ENCODE measurements around the gene SCYL1.
A peak's percentile ranks its signal among the peaks of the same experiment; 100 is the strongest.
"Not testable (repeated sequence)": the region's sequence is repeated elsewhere in the genome, so short reads cannot be mapped to it uniquely, and the experiment has no call there.

SCYL1 gene

GRCh38 chr11:65554842-65555430 is 30.1 kb downstream of the SCYL1 start:
- DNase-seq (ENCODE audit: low read depth), result no peak

GRCh38 chr11:65555693-65556231 is 30.9 kb downstream of the SCYL1 start:
- DNase-seq (ENCODE audit: low read depth), result peak; percentile 83

- DNase-seq (ENCODE audit: low read depth), result no peak
Observed at GRCh38 chr11:65556470-65557279, 31.8 kb downstream of the SCYL1 start.

- no peak for DNase-seq (ENCODE audit: low read depth)
Observed at GRCh38 chr11:65557280-65558001, 32.6 kb downstream of the SCYL1 start.

- DNase-seq (ENCODE audit: low read depth), result peak; percentile 82
Observed at GRCh38 chr11:65558002-65558929, 33.4 kb downstream of the SCYL1 start, which contains the start of gene LTBP3. Gene LTBP3 (minus strand): TSS chr11:65558359. CDS start chr11:65557959, 400 bp downstream.

- DNase-seq (ENCODE audit: low read depth), result no peak
Observed at GRCh38 chr11:65558930-65559509, 34.1 kb downstream of the SCYL1 start.

DNA sequence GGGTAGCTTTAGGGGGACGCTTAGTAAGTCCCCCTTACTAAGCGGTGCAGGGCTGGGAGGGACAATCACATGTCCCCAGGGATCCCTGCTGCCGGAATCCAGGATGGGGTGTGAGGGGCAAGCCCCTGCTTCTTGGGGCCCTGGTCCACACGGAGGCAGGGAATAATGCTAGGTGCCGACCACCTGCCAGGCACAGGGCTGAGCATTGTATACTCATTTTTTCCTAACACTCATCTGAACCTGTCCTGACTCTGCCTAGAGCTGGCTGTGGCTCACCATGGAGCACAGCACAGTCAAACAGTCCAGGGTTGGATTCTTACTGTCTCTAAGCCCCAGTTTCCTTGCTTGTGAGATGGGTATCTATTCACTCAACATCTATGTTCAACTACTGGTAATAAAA is 34.7 kb downstream of the SCYL1 start:
- no peak for DNase-seq (ENCODE audit: low read depth)

DNA sequence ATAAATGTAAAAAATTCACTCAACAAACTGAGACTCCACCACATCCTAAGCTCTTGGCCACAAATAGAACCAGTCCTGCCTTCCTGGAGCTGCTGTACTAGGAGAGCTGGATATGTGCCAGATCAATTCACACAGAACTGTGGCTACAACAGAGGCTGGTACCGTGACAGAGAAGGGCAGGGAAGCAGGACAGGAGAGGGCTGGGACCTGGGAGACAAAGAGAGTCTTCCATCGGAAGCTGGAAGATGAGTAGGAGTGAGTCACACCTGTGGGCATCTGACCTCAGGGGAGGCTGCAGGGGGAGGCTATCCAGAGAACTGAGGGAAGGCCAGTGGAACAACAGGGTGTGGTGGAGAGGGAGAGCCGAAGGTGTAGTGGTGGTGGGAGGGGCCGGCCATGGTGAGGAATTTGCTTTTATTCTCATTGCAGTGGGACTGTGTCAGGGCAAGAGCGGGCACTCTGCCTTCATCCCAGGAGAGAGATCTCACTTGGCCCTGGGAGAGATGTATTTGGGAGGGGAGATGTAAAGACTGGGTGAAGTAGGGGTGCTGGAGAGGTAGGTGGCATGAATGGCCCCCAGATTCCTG is 35.2 kb downstream of the SCYL1 start:
- no peak for DNase-seq (ENCODE audit: low read depth)

DNA sequence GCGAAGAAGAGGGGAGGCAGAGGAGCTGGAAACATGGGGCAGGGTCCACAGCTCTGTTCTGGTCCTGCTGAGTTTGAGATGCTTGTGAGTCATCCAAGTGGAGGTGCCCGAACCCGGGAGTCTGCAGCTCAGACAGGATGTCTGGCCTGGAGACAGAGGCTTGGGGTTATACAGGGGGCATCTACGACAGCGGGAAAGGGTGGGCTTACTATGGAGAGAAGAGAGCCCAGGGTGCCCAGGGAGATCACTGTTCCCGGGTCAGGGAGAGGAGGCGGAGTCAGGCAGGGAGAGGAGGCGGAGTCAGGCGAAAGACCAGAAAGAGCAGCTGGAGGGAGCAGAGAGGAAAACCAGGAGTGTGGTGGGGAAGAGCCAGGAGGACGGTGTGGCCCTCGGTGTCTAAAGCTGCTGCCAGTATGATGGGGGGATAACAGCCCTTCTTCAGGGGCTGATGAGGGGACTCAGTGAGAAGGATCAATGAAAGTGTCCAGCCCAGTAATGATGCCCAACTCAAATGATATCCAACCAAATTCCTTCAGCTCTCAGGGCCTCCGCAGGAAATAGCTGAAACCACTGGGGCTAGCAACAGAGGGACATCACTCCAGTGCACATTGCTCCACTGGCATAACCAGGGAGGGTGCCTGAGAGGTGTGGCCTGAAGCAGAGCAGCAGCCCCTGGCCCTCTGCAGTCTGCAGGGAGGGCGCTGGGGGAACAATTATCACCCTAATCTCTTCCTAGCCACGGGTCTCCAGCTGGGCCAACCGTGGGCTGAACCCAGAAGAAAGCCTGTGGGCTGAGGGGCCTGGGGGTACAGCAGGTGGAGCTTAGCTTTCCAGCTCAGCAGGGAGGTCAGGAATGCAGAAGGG is 35.9 kb downstream of the SCYL1 start:
- no peak for DNase-seq (ENCODE audit: low read depth)

DNA sequence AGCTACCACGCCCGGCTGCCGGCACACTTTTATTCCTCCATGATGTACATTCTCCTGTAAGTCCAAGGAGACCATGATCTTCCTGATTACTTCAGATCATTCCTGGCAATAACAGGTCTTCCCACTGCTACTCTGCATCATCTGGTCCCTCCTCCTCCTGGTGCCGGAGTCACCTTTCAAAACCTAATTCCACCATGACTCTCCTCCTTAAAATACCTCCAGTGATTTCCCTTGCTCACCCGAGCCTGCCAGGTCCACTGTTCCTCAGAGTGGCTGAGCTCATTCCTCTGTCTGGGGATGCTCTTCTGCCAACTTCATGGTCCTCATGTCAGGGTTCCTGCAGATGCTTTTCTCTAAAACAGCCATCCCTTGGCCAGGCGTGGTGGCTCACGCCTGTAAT is 37.1 kb downstream of the SCYL1 start:
- no peak for DNase-seq (ENCODE audit: low read depth)

GRCh38 chr11:65562788-65563187 is 37.9 kb downstream of the SCYL1 start:
- no peak for DNase-seq (ENCODE audit: low read depth)

DNA sequence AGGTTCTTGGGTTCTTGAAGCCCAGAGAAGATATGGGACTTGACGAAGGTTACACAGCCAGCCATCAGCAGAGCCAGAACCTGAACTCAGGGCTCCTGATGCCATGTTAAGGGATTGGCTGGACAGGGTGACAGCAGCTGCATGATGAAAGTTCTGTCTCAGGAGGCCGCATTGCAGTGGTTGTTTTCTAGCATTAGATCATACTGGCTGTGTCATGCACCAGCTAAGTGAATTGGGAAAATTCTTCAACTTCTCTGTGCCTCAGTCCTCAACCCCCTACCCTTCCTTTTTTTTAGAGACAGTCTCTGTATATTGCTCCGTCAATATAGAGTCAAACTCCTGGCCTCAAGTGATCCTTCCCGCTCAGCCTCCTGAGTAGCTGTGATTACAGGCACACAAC is 38.7 kb downstream of the SCYL1 start:
- no peak for DNase-seq (ENCODE audit: low read depth)

DNA sequence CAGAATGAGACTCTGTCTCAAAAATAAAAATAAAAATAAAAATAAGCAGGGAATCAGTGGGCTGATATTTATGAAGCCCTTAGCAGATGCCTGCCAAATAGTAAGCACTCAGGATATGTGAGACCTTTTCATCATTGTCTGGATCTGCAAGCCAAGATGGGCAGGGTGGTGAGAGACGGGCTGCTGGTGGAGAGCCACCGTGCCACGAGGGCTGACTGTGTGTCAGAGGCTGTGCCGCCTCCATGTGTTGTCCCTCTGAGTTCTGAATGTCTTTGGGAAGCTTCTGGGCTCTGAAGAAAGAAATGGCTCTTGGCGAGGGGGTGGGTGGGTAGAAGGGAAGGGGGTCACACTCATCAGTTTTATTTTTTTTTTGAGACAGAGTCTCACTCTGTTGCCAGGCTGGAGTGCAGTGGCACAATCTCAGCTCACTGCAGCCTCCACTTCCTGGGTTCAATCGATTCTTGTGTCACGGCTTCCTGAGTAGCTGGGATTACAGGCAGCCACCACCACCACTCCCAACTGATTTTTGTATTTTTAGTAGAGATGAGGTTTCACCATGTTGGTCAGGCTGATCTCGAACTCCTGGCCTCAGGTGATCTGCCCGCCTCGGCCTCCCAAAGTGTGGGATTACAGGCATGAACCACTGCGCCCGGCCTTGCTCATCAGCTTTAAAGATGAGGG is 40.1 kb downstream of the SCYL1 start:
- DNase-seq (ENCODE audit: low read depth), result not testable (repeated sequence)

DNA sequence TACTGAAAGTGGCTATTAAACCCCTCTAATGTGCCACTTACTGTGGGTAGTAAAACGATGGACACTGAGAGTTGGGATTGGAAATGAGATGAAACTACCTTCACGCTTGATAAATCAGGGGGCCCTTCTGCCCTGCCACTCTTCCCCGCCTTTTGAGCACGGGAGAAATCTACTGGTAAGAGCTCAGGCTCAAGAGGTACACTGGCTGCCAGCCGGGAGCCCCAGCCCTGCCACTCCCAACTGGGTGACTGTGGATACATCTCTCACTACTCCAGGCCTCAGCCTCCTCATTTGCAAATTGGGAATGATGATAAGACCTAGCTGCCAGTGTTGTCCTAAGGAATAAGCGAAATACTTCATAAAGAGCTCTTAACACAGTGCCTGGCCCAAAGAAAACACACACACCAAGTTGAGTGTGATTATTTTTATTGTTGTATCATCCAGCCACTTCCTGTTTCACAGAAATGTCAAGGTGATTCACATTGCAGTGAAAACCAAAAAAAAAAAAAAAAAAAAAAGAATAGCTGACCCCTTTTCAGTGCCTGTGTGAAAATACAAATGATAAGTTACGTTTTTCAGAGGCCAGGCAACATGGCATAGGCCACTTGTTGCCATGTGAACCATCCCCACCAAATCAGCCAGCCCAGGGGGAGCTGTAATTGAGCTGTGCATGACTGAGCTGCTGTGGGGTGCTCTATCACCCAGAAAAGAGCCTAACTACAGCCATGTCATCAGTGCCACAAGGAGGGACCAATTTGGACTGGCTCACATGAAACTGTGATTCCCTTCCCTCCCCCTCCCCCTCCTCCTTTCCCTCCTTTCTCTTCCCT is 41.0 kb downstream of the SCYL1 start:
- DNase-seq (ENCODE audit: low read depth), result no peak

GRCh38 chr11:65569164-65569972 is 44.5 kb downstream of the SCYL1 start:
- DNase-seq (ENCODE audit: low read depth), result no peak

- peak; percentile 99 for DNase-seq (ENCODE audit: low read depth)
Observed at GRCh38 chr11:65569973-65570918, 45.4 kb downstream of the SCYL1 start, which contains the start of gene ZNRD2. Gene ZNRD2 (plus strand): TSS chr11:65570477. CDS start chr11:65570492, 15 bp downstream.

Measured in fibroblast of gingiva (primary cell).